HepG2 (cell line): Measurements from ENCODE around the gene KCNT2. TPM values are rescaled to one million over a fixed set of nuclear protein-coding genes. Genes with fewer than 3 reads are reported as not detected.

Source experiments
- ATAC-seq: fragments of 200-7000 bp; cut with Tn5 transposase; 3 replicates; pipeline ENCODE4 v1.9.1; 2020; ENCODE audit warnings: mild to moderate bottlenecking, moderate library complexity
- BruUV-seq: library from RNA; stranded (reverse); fragments of 400-500 nt; replicated peaks from 2 replicates; lab custom pipeline; 2021; lab: Mats Ljungman, UMichigan
- CTCF ChIA-PET: fragments of 300-600 bp; formaldehyde crosslinking; extraction: SDS; loops from one replicate; lab custom pipeline; 2021; ENCODE audit warnings: low total read pairs, inconsistent platforms, low intra/inter-chr PET ratio; lab: Yijun Ruan, JAX
- POLR2A ChIA-PET: fragments of 350-600 bp; sonication (Branson Sonifier 250); formaldehyde crosslinking; loops from one replicate; lab custom pipeline; 2020; ENCODE audit warnings: antibody characterized with exemption, inconsistent platforms; lab: Yijun Ruan, JAX
- DNase-seq: peaks from one replicate; pipeline ENCODE4 v3.0.0-alpha.2; 2015; ENCODE audit warnings: low spot score
- FAIRE-seq: peaks from 3 replicates; lab custom pipeline; 2011; peaks lifted over from hg19 to GRCh38; lab: Jason Lieb, UNC
- H2AFZ ChIP-seq: one replicate; pipeline ENCODE4 v1.6.1; 2011; ENCODE audit warnings: low read length, inconsistent platforms
- H3K27ac ChIP-seq: fragments of 300-600 bp; 3 replicates; pipeline ENCODE4 v1.8.0; 2011; ENCODE audit warnings: mixed run types, mild to moderate bottlenecking, mixed read lengths, low read length, inconsistent platforms; ENCODE audit not compliant: insufficient read depth; ENCODE audit errors: extremely low read length
- H3K27me3 ChIP-seq, 2 experiments: fragments of 200-600 bp in 1 of 2; 2 replicates in 1 of 2; 3 replicates in 1 of 2; pipeline versions ENCODE4 v1.6.0 to v1.8.0; 2011; ENCODE audit warnings: low read length in 2 of 2, mild to moderate bottlenecking in 2 of 2, moderate library complexity in 2 of 2, inconsistent platforms in 1 of 2; ENCODE audit not compliant: insufficient read depth in 2 of 2, control insufficient read depth in 1 of 2
- H3K36me3 ChIP-seq, 2 experiments: fragments of 200-600 bp in 1 of 2; replicated peaks in 1 of 2; 2 replicates in 1 of 2; 3 replicates in 1 of 2; pipeline versions ENCODE4 v1.5.1 to v1.8.0; 2011; ENCODE audit warnings: low read length in 2 of 2, inconsistent platforms in 1 of 2; ENCODE audit not compliant: insufficient read depth in 2 of 2, control insufficient read depth in 1 of 2
- H3K4me1 ChIP-seq: 2 replicates; pipeline ENCODE4 v1.5.1; 2012; ENCODE audit warnings: low read length, inconsistent platforms; ENCODE audit not compliant: insufficient read depth
- H3K4me2 ChIP-seq: 2 replicates; pipeline ENCODE4 v1.6.0; 2011; ENCODE audit warnings: low read depth, low read length, inconsistent platforms
- H3K4me3 ChIP-seq, 3 experiments: fragments of 200-600 bp in 1 of 3; sonication (generic), shearing (Covaris generic) in 1 of 3; replicated peaks in 1 of 3; 2 replicates each; pipeline ENCODE4 v1.5.1; 2011 to 2016; ENCODE audit warnings: low read length in 3 of 3, inconsistent platforms in 2 of 3, low read depth in 2 of 3, mild to moderate bottlenecking in 2 of 3, control low read depth in 1 of 3, mixed read lengths in 1 of 3; ENCODE audit not compliant: insufficient read depth in 1 of 3
- H3K79me2 ChIP-seq: one replicate; pipeline ENCODE4 v1.6.1; 2011; ENCODE audit warnings: low read length, inconsistent platforms; ENCODE audit not compliant: insufficient read depth
- H3K9ac ChIP-seq: 2 replicates; pipeline ENCODE4 v1.6.0; 2011; ENCODE audit warnings: mild to moderate bottlenecking, low read depth, low read length, inconsistent platforms; ENCODE audit not compliant: insufficient read depth
- H3K9me3 ChIP-seq: 2 replicates; pipeline ENCODE4 v1.5.1; 2012; ENCODE audit warnings: mild to moderate bottlenecking, low read length
- H4K20me1 ChIP-seq: 2 replicates; pipeline ENCODE4 v1.6.0; 2011; ENCODE audit warnings: inconsistent platforms, mild to moderate bottlenecking, low read length, moderate library complexity; ENCODE audit not compliant: insufficient read depth
- AFF4 ChIP-seq: sonication (generic); formaldehyde crosslinking; IDR thresholded peaks from 2 replicates; pipeline ENCODE4 v1.4.0; 2020; ENCODE audit warnings: missing genetic modification reagents
- CC2D1A ChIP-seq: sonication (generic); formaldehyde crosslinking; IDR thresholded peaks from 2 replicates; pipeline ENCODE4 v1.8.1; 2023; ENCODE audit warnings: mild to moderate bottlenecking, missing genetic modification reagents
- CHD2 ChIP-seq: IDR thresholded peaks from 2 replicates; pipeline ENCODE4 v1.6.1; 2011; ENCODE audit warnings: low read depth, low read length, improper control_type of control experiment
- SIN3A ChIP-seq: IDR thresholded peaks from 2 replicates; pipeline ENCODE4 v1.6.1; 2011; ENCODE audit warnings: low read depth, mild to moderate bottlenecking, control low read depth, low read length, borderline replicate concordance
- SP1 ChIP-seq, 2 experiments: fragments of 450-650 bp in 1 of 2; sonication (generic) in 1 of 2; formaldehyde crosslinking in 1 of 2; IDR thresholded peaks; 2 replicates each; pipeline versions ENCODE4 v1.4.0 to v1.6.1; 2016 to 2020; ENCODE audit warnings: missing genetic modification reagents in 1 of 2
- ZBTB33 ChIP-seq: sonication (generic); formaldehyde crosslinking; IDR thresholded peaks from 2 replicates; pipeline ENCODE4 v1.4.0; 2020; ENCODE audit warnings: missing genetic modification reagents
- ZBTB42 ChIP-seq: sonication (generic); formaldehyde crosslinking; IDR thresholded peaks from 2 replicates; pipeline ENCODE4 v1.5.0; 2020; ENCODE audit warnings: mild to moderate bottlenecking, missing genetic modification reagents
- ZNF12 ChIP-seq: sonication (generic); formaldehyde crosslinking; IDR thresholded peaks from 2 replicates; pipeline ENCODE4 v1.5.0; 2020; ENCODE audit warnings: missing genetic modification reagents
- ZNF564 ChIP-seq: sonication (generic); formaldehyde crosslinking; IDR thresholded peaks from 2 replicates; pipeline ENCODE4 v1.8.1; 2023; ENCODE audit warnings: mild to moderate bottlenecking, missing genetic modification reagents
- ZNF839 ChIP-seq: sonication (generic); formaldehyde crosslinking; IDR thresholded peaks from 2 replicates; pipeline ENCODE4 v1.4.0; 2020; ENCODE audit warnings: missing genetic modification reagents, mild to moderate bottlenecking, borderline replicate concordance
- WGBS: methylation state at CpG from one replicate; pipeline ENCODE4 v1.1.6; 2017; ENCODE audit warnings: low lambda C conversion rate; 5-methylcytosine and 5-hydroxymethylcytosine counted together
- in situ Hi-C: cut with HindIII; loops from 2 replicates; pipeline ENCODE4 v1.10.0; 2017; ENCODE audit warnings: low pct_unique_long_range_greater_than_20kb; ENCODE audit not compliant: extremely low pct_ligation_motif_present
- intact Hi-C: fragments of 100-400 bp; cut with micrococcal nuclease; formaldehyde crosslinking; loops from one replicate; pipeline ENCODE4 v1.10.0; 2022; ENCODE audit not compliant: unreplicated experiment
- polyA plus RNA-seq, 8 experiments: library from polyadenylated mRNA; depleted of rRNA in 3 of 8; stranded (reverse) in 7 of 8; unstranded in 1 of 8; fragments of >200 nt; fragmentation: Illumina TruSeq in 4 of 8; extraction: Trizol in 4 of 8; gene quantifications; 2 replicates each; pipeline versions ENCODE4 v1.2.1 to v1.2.3, GENCODE V29; 2011 to 2016; ENCODE audit warnings: low read depth in 4 of 8, missing spikeins in 1 of 8, mixed read lengths in 1 of 8; ENCODE audit not compliant: insufficient read depth in 1 of 8
- total RNA-seq, 5 experiments: library from RNA; depleted of rRNA; stranded (reverse); fragments of >200 nt; fragmentation: Illumina TruSeq; extraction: Trizol; gene quantifications; 2 replicates each; pipeline ENCODE4 v1.2.3, GENCODE V29; 2016; ENCODE audit warnings: low read depth in 1 of 5
- TF ChIP-seq, protein P1 (sequence below): sonication (generic); formaldehyde crosslinking; IDR thresholded peaks from 2 replicates; pipeline ENCODE4 v1.5.0; 2020; ENCODE audit warnings: mild to moderate bottlenecking, missing genetic modification reagents, borderline replicate concordance

The KCNT2 gene
- total and polyA plus RNA-seq, 2 of the 13 experiments (the other 11 are each of a cell fraction or from before 2014, with no cell fraction given), result not detected

- DNase-seq, result no peak
- Histone ChIP-seq H3K27me3 (no peaks in the 10 kb centered on the region), H3K9me3 (no peaks in the 10 kb centered on the region), H3K27ac (no peak overlapping the region), H3K36me3 (no peaks in the 10 kb centered on the region), H3K79me2 (no peaks in the 10 kb centered on the region), H2AFZ (no peak overlapping the region), H3K4me1 (no peaks in the 10 kb centered on the region), H3K4me2 (no peak overlapping the region), H3K9ac (no peak overlapping the region), H3K4me3 (no peak overlapping the region), H4K20me1 (no peaks in the 10 kb centered on the region)
- in situ Hi-C loops (no loop called here), intact Hi-C loops (no loop called here)
- no peak for ATAC-seq
- ChIA-PET POLR2A (no interaction called here), CTCF (no interaction called here)
- BruUV-seq, result no TSS peak
- WGBS, result 19% methylated on average over 3 of the region's 3 CpGs
- FAIRE-seq, result no peak
- TF ChIP-seq ZBTB42 (no peak), ZNF564 (CRISPR knock-in tag) (no peak), ZNF12 (CRISPR knock-in tag) (no peak), ZBTB33 (CRISPR knock-in tag) (no peak), CC2D1A (CRISPR knock-in tag) (no peak), CHD2 (no peak), SP1 (IDR thresholded peaks at IDR 0.05) (no peak), SP1 (CRISPR knock-in tag; IDR thresholded peaks at IDR 0.05) (no peak), ZNF839 (CRISPR knock-in tag) (no peak), AFF4 (no peak), SIN3A (no peak)
- TF ChIP-seq, protein P1, sequence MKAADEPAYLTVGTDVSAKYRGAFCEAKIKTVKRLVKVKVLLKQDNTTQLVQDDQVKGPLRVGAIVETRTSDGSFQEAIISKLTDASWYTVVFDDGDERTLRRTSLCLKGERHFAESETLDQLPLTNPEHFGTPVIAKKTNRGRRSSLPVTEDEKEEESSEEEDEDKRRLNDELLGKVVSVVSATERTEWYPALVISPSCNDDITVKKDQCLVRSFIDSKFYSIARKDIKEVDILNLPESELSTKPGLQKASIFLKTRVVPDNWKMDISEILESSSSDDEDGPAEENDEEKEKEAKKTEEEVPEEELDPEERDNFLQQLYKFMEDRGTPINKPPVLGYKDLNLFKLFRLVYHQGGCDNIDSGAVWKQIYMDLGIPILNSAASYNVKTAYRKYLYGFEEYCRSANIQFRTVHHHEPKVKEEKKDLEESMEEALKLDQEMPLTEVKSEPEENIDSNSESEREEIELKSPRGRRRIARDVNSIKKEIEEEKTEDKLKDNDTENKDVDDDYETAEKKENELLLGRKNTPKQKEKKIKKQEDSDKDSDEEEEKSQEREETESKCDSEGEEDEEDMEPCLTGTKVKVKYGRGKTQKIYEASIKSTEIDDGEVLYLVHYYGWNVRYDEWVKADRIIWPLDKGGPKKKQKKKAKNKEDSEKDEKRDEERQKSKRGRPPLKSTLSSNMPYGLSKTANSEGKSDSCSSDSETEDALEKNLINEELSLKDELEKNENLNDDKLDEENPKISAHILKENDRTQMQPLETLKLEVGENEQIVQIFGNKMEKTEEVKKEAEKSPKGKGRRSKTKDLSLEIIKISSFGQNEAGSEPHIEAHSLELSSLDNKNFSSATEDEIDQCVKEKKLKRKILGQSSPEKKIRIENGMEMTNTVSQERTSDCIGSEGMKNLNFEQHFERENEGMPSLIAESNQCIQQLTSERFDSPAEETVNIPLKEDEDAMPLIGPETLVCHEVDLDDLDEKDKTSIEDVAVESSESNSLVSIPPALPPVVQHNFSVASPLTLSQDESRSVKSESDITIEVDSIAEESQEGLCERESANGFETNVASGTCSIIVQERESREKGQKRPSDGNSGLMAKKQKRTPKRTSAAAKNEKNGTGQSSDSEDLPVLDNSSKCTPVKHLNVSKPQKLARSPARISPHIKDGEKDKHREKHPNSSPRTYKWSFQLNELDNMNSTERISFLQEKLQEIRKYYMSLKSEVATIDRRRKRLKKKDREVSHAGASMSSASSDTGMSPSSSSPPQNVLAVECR (CRISPR knock-in tag), result no peak
Measured at GRCh38 chr1:196278816-196279215, 329.4 kb downstream of the KCNT2 start.
